Measurements from ENCODE around the gene SMYD3.

DNA sequence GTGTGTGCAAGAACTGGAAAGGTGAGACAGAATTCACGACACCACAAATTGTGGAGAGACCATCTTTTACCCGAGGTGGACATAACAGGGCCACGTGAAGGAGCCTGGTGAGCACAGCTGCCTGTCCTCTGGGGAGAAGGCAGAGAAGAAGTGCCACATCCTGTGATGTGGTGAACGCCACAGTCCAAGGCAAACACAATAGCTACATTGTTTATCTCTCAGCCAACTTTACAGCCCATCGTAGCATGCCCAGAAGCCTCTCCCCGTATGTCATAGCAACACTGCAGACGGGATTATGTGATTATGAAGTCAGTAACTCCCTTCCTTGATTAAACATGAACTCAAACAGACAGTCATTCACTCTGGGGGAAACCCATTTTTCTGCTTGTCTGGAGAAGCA is 612.2 kb downstream of the SMYD3 start:
- TF ChIP-seq PKNOX1 (IDR thresholded peaks at IDR 0.05): no peak
- TF ChIP-seq FOXM1 (IDR thresholded peaks at IDR 0.05; ENCODE audit: borderline replicate concordance): no peak
- no peak for TF ChIP-seq FOXK2 (IDR thresholded peaks at IDR 0.05)
- TF ChIP-seq SUZ12 (IDR thresholded peaks at IDR 0.05): no peak

Measured in HEK293T (cell line).